ENCODE measurements around the gene BTBD2. TPM values are rescaled to one million over a fixed set of nuclear protein-coding genes. Genes with fewer than 3 reads are reported as not detected.

Gene BTBD2
- total RNA-seq = 23.2 TPM

GRCh38 chr19:2015608-2015950 is at the start of gene BTBD2:
Gene BTBD2 (minus strand): TSS chr19:2015714. CDS start chr19:2015703, 11 bp downstream.
- Histone ChIP-seq H3K4me1 (ENCODE audit: insufficient read depth, low read length) (peaks cover 17% of the 10 kb centered on the region), H3K4me3 (ENCODE audit: low read length) (no peak within 1 kb of the TSS), H3K9me3 (ENCODE audit: low read depth, low read length) (no peaks in the 10 kb centered on the region)

GRCh38 chr19:2064788-2065524 is 49.4 kb upstream of the BTBD2 start:
- Histone ChIP-seq H3K4me3 (ENCODE audit: low read length) (no peak overlapping the region), H3K9me3 (ENCODE audit: low read depth, low read length) (no peaks in the 10 kb centered on the region), H3K27me3 (ENCODE audit: insufficient read depth, low read length) (no peaks in the 10 kb centered on the region), H3K4me1 (ENCODE audit: insufficient read depth, low read length) (peaks cover 33% of the 10 kb centered on the region)

More at GRCh38 chr19:2015608-2015950, at the start of gene BTBD2:
- no peaks in the 10 kb centered on the region for H3K27me3 ChIP-seq (ENCODE audit: insufficient read depth, low read length)

- no peak overlapping the region for H3K4me3 ChIP-seq (ENCODE audit: low read length)
- peaks cover 33% of the 10 kb centered on the region for H3K4me1 ChIP-seq (ENCODE audit: insufficient read depth, low read length)
- no peaks in the 10 kb centered on the region for H3K27me3 ChIP-seq (ENCODE audit: insufficient read depth, low read length)
- no peaks in the 10 kb centered on the region for H3K9me3 ChIP-seq (ENCODE audit: low read depth, low read length)
Measured at GRCh38 chr19:2064395-2064787, 48.9 kb upstream of the BTBD2 start.

- no peaks in the 10 kb centered on the region for H3K9me3 ChIP-seq (ENCODE audit: low read depth, low read length)
- H3K4me1 ChIP-seq (ENCODE audit: insufficient read depth, low read length) = peaks cover 34% of the 10 kb centered on the region
- no peak overlapping the region for H3K4me3 ChIP-seq (ENCODE audit: low read length)
- H3K27me3 ChIP-seq (ENCODE audit: insufficient read depth, low read length) = no peaks in the 10 kb centered on the region
Measured at GRCh38 chr19:2063824-2064223, 48.3 kb upstream of the BTBD2 start.

GRCh38 chr19:2062770-2063169 is 47.3 kb upstream of the BTBD2 start:
- Histone ChIP-seq H3K27me3 (ENCODE audit: insufficient read depth, low read length) (no peaks in the 10 kb centered on the region), H3K4me1 (ENCODE audit: insufficient read depth, low read length) (peaks cover 44% of the 10 kb centered on the region), H3K4me3 (ENCODE audit: low read length) (no peak overlapping the region), H3K9me3 (ENCODE audit: low read depth, low read length) (no peaks in the 10 kb centered on the region)

- H3K4me1 ChIP-seq (ENCODE audit: insufficient read depth, low read length) = peaks cover 48% of the 10 kb centered on the region
- H3K27me3 ChIP-seq (ENCODE audit: insufficient read depth, low read length) = no peaks in the 10 kb centered on the region
- no peaks in the 10 kb centered on the region for H3K9me3 ChIP-seq (ENCODE audit: low read depth, low read length)
- no peak overlapping the region for H3K4me3 ChIP-seq (ENCODE audit: low read length)
Measured at GRCh38 chr19:2062389-2062729, 46.8 kb upstream of the BTBD2 start.

- H3K4me1 ChIP-seq (ENCODE audit: insufficient read depth, low read length) = peaks cover 54% of the 10 kb centered on the region
- no peaks in the 10 kb centered on the region for H3K27me3 ChIP-seq (ENCODE audit: insufficient read depth, low read length)
Measured at GRCh38 chr19:2061495-2062388, 46.2 kb upstream of the BTBD2 start.

GRCh38 chr19:2060884-2061494 is 45.5 kb upstream of the BTBD2 start:
- no peaks in the 10 kb centered on the region for H3K27me3 ChIP-seq (ENCODE audit: insufficient read depth, low read length)
- peaks cover 60% of the 10 kb centered on the region for H3K4me1 ChIP-seq (ENCODE audit: insufficient read depth, low read length)
- no peaks in the 10 kb centered on the region for H3K9me3 ChIP-seq (ENCODE audit: low read depth, low read length)
- H3K4me3 ChIP-seq (ENCODE audit: low read length) = peak overlapping the region; percentile 50

More at GRCh38 chr19:2061495-2062388, 46.2 kb upstream of the BTBD2 start:
- no peaks in the 10 kb centered on the region for H3K9me3 ChIP-seq (ENCODE audit: low read depth, low read length)
- peak overlapping the region; percentile 50 for H3K4me3 ChIP-seq (ENCODE audit: low read length)

GRCh38 chr19:2059422-2060201 is 44.1 kb upstream of the BTBD2 start:
- Histone ChIP-seq H3K9me3 (ENCODE audit: low read depth, low read length) (no peaks in the 10 kb centered on the region), H3K4me3 (ENCODE audit: low read length) (no peak overlapping the region), H3K4me1 (ENCODE audit: insufficient read depth, low read length) (peaks cover 73% of the 10 kb centered on the region), H3K27me3 (ENCODE audit: insufficient read depth, low read length) (no peaks in the 10 kb centered on the region)

- no peaks in the 10 kb centered on the region for H3K9me3 ChIP-seq (ENCODE audit: low read depth, low read length)
- H3K4me3 ChIP-seq (ENCODE audit: low read length) = no peak overlapping the region
- H3K4me1 ChIP-seq (ENCODE audit: insufficient read depth, low read length) = peaks cover 74% of the 10 kb centered on the region
- H3K27me3 ChIP-seq (ENCODE audit: insufficient read depth, low read length) = no peaks in the 10 kb centered on the region
Measured at GRCh38 chr19:2058570-2059421, 43.3 kb upstream of the BTBD2 start.

- Histone ChIP-seq H3K27me3 (ENCODE audit: insufficient read depth, low read length) (no peaks in the 10 kb centered on the region), H3K9me3 (ENCODE audit: low read depth, low read length) (no peaks in the 10 kb centered on the region), H3K4me1 (ENCODE audit: insufficient read depth, low read length) (peaks cover 74% of the 10 kb centered on the region), H3K4me3 (ENCODE audit: low read length) (no peak overlapping the region)
Measured at GRCh38 chr19:2057484-2058469, 42.3 kb upstream of the BTBD2 start.

GRCh38 chr19:2056837-2057192 is 41.3 kb upstream of the BTBD2 start:
- Histone ChIP-seq H3K27me3 (ENCODE audit: insufficient read depth, low read length) (no peaks in the 10 kb centered on the region), H3K9me3 (ENCODE audit: low read depth, low read length) (no peaks in the 10 kb centered on the region), H3K4me1 (ENCODE audit: insufficient read depth, low read length) (peaks cover 74% of the 10 kb centered on the region), H3K4me3 (ENCODE audit: low read length) (no peak overlapping the region)
